ENCODE results near the gene BCCIP. TPM values are rescaled to one million over a fixed set of nuclear protein-coding genes. Genes with fewer than 3 reads are reported as not detected.

BCCIP gene
- 10 to 100 TPM; 56.4 to 60.6 TPM for total RNA-seq

- Mint-ChIP-seq H3K27me3 (no peaks in the 10 kb centered on the region), H3K4me1 (peaks cover 32% of the 10 kb centered on the region), H3K9me3 (no peaks in the 10 kb centered on the region), H3K36me3 (ENCODE audit: low read depth) (peaks cover 13% of the 10 kb centered on the region), H3K27ac (peak within 1 kb of the TSS; percentile 61), H3K4me3 (peak within 1 kb of the TSS; percentile 73)
- DNase-seq, result peak; percentile 93
- ChIA-PET POLR2A (no interaction called here), CTCF (no interaction called here)
Observed at GRCh38 chr10:125822878-125823662, at the start of gene BCCIP, which contains the start of gene UROS. TSS of gene BCCIP (plus strand) at chr10:125823546. CDS start at chr10:125823558, 12 bp downstream. TSS of gene UROS (minus strand) at chr10:125823258. CDS start at chr10:125816499, 6,759 bp downstream.

DNA sequence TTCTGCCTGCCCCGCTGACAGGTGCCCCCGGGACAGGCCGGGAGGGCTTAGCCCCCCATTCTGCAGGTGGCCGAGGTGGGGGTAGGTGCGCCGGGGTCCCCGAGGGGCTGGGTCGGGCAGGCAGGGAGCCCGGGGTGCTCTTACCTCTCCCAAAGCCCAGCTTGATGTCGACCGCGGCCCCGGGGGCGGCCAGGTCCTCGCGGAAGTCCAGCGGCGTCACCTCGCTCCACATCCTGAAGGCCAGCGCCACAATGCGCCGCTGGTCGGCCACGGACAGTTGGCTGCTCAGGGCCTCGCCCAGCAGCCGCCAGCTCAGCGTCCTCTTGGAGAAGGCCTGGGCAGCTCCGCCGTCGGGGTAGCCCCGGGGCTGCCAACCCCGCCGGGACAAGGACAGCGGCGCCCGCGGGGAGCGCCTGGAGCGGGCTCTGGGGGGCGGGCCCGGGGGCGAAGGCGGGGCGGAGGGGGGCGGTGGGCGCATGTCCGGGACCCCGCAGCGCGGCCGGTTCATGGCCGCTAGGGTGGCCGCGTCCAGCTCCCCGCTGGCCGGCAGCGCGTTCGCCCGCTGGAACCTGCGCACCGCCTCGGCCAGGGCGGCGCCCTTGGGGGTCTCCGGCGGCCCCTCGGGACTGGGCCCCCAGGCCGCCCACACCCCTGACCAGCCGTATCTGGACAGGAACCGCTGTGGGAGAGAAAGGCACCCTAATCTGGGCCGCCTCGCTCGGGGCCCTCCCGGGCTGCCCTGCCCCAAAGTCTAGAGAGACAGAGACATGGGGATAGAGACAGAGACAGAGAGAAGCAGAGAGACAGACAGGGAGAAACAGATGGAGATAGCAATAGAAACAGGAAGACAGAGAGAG lies 49.4 kb upstream of the BCCIP start:
- Mint-ChIP-seq H3K4me3 (no peak overlapping the region), H3K27ac (no peak overlapping the region), H3K36me3 (ENCODE audit: low read depth) (no peaks in the 10 kb centered on the region), H3K27me3 (peaks cover 5% of the 10 kb centered on the region), H3K4me1 (no peaks in the 10 kb centered on the region), H3K9me3 (no peaks in the 10 kb centered on the region)
- POLR2A ChIA-PET, result no interaction called here
- CTCF ChIA-PET, result no interaction called here
- no peak for DNase-seq

- H3K9me3 Mint-ChIP-seq, result no peaks in the 10 kb centered on the region
- peaks cover 5% of the 10 kb centered on the region for H3K27me3 Mint-ChIP-seq
- H3K4me1 Mint-ChIP-seq, result no peaks in the 10 kb centered on the region
- ChIA-PET POLR2A (no interaction called here), CTCF (no interaction called here)
- no peaks in the 10 kb centered on the region for H3K36me3 Mint-ChIP-seq (ENCODE audit: low read depth)
- no peak overlapping the region for H3K27ac Mint-ChIP-seq
- no peak overlapping the region for H3K4me3 Mint-ChIP-seq
- no peak for DNase-seq
Observed at GRCh38 chr10:125774581-125775191, 48.7 kb upstream of the BCCIP start.

DNA sequence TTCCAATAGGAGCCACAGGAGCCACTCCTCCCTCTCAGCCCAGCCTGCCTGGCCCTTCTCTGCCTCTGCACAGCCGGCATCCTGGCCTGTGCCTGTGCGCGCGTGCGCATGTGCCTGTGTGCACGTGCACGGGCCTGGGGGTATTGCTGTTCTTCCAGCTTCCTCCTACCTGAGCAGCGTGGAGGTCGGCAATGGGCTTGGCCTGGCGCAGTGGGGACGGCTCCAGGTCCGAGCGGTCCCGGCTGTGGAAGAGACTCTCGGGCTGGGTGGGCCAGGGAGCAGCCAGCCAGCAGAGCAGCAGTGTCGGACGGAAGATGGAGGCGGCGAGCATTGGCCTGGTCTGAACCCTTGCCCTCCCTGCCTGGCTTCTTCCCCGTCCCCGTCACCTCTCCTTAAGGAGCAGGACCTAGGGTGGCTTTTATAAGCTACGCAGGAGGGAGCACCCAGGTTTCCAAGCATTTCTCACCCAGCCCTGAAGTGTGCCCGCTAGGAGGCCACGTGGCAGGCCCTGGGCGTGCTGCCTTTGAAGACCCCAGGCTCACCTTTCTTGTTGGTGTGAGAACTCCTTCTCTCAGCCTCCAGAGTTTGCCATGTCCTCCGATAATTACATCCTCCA lies 47.7 kb upstream of the BCCIP start, which contains the start of gene MMP21:
Gene MMP21, minus strand, starts transcription at position 331 of the 616 bp plus-strand sequence. Its CDS starts 0 bp downstream, at position 331.
- H3K4me3 Mint-ChIP-seq, result no peak within 1 kb of the TSS
- H3K27ac Mint-ChIP-seq, result no peak within 1 kb of the TSS
- CTCF ChIA-PET, result no interaction called here
- no peaks in the 10 kb centered on the region for H3K4me1 Mint-ChIP-seq
- no peak for DNase-seq
- POLR2A ChIA-PET, result no interaction called here
- H3K27me3 Mint-ChIP-seq, result peaks cover 5% of the 10 kb centered on the region
- H3K36me3 Mint-ChIP-seq (ENCODE audit: low read depth), result no peaks in the 10 kb centered on the region
- no peaks in the 10 kb centered on the region for H3K9me3 Mint-ChIP-seq

DNA sequence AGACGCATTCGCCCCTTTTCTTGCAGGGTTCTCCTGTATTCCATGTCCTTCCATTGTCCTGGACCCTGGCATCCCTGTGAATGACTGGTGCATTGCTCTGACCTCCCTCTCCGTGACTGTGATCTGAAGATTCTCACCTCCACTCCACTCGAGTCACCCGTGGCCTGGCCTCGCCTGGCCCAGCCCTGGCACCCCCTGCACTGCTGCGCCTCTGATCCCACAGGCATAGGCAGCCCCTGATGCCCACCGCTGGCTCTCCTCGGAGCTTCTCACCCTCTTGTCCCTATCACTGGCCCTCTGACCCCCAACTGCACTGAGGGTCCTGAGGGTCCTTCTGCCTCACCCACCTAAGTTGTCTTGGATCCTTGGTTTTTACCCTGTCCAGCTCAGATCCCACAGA lies 45.5 kb upstream of the BCCIP start:
- Mint-ChIP-seq H3K27me3 (peaks cover 5% of the 10 kb centered on the region), H3K4me1 (no peaks in the 10 kb centered on the region), H3K27ac (no peak overlapping the region), H3K9me3 (no peaks in the 10 kb centered on the region), H3K36me3 (ENCODE audit: low read depth) (no peaks in the 10 kb centered on the region), H3K4me3 (no peak overlapping the region)
- POLR2A ChIA-PET, result no interaction called here
- CTCF ChIA-PET, result interaction anchor here (1.0 kb wide), 1 partner anchor 14 kb away, joined by 3 read pairs; no protein-coding TSS in a partner anchor
- no peak for DNase-seq

- Mint-ChIP-seq H3K4me3 (no peak overlapping the region), H3K27me3 (peaks cover 5% of the 10 kb centered on the region), H3K36me3 (ENCODE audit: low read depth) (no peaks in the 10 kb centered on the region), H3K27ac (no peak overlapping the region), H3K9me3 (no peaks in the 10 kb centered on the region), H3K4me1 (no peaks in the 10 kb centered on the region)
- DNase-seq, result no peak
- ChIA-PET CTCF (interaction anchor here (1.0 kb wide), 1 partner anchor 15 kb away, joined by 3 read pairs; no protein-coding TSS in a partner anchor), POLR2A (no interaction called here)
Observed at GRCh38 chr10:125778556-125778955, 44.8 kb upstream of the BCCIP start.

DNA sequence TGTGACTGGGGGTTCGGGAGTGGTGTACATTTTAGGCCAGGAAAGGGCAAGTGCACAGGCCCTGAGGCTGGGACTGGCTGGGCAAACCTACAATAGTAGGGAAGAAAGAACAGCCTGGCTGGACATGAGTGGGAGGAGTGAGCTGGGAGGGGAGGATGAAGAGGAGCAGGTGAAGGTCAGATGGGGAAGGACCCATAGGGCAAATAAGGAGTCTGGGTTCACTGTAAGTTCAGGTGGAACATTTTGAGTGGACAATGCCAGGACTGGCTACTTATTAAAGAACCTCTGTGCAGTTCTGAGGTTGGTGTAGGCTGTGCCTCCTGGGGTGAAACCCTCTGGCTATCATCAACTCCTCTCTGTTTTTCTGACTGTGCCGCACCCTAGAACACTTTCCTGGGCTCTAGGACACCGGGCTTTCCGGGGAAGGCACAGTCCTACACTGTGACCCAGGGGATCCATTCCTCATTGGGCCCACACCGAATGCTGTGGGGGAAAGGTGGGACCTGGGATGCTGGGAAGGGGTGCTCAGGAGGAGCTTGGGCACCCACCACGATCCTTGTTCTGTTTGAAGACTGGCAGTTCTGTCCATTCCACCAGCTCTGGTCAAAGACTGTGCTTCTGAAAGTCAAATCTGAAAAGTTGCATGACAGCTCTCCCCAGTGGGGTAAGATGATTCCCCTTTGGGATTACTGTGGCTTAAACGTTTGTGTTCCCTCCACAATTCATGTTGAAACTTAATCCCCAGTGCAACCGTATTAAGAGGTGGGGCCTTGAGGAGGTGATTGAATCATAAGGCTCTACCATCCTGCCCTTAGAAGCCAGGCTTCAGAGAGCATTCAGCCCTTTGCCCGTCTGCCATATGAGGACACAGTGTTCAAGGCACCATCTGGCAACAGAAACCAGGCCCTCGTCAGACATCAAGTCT lies 43.7 kb upstream of the BCCIP start:
- H3K27ac Mint-ChIP-seq, result no peak overlapping the region
- CTCF ChIA-PET, result interaction anchor here (0.6 kb wide), 1 partner anchor 88 kb away, joined by 3 read pairs; no protein-coding TSS in a partner anchor
- H3K4me1 Mint-ChIP-seq, result peaks cover 2% of the 10 kb centered on the region
- H3K36me3 Mint-ChIP-seq (ENCODE audit: low read depth), result no peaks in the 10 kb centered on the region
- H3K9me3 Mint-ChIP-seq, result no peaks in the 10 kb centered on the region
- no peak overlapping the region for H3K4me3 Mint-ChIP-seq
- DNase-seq, result no peak
- POLR2A ChIA-PET, result no interaction called here
- H3K27me3 Mint-ChIP-seq, result peaks cover 3% of the 10 kb centered on the region

GRCh38 chr10:125781374-125781773 lies 42.0 kb upstream of the BCCIP start:
- Mint-ChIP-seq H3K27ac (no peak overlapping the region), H3K4me1 (peaks cover 2% of the 10 kb centered on the region), H3K4me3 (no peak overlapping the region), H3K9me3 (no peaks in the 10 kb centered on the region), H3K27me3 (peaks cover 3% of the 10 kb centered on the region), H3K36me3 (ENCODE audit: low read depth) (no peaks in the 10 kb centered on the region)
- DNase-seq, result no peak
- POLR2A ChIA-PET, result no interaction called here
- CTCF ChIA-PET, result interaction anchor here (1.3 kb wide), 1 partner anchor 16 kb away, joined by 3 read pairs; no protein-coding TSS in a partner anchor

DNA sequence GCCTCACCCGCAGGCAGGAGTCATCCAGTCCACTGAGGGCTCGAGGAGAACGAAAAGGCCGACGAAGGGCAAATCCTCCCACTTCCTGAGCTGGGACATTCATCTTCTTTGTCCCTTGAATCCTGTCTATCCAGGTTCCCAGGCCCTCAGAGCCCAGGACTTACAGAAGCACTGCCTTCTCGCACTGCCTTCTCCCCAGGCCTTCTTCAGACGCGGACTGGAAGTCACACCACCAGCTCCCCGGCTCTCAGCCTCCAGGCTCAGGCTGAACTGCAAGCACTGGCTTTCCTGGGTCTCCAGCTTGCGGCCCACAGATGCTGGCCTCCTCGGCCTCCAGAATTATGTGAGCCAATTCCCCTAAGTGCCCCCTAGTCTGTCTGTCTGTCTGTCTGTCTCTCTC lies 41.3 kb upstream of the BCCIP start:
- ChIA-PET POLR2A (no interaction called here), CTCF (no interaction called here)
- no peak overlapping the region for H3K4me3 Mint-ChIP-seq
- H3K4me1 Mint-ChIP-seq, result peaks cover 6% of the 10 kb centered on the region
- DNase-seq, result no peak
- no peak overlapping the region for H3K27ac Mint-ChIP-seq
- no peaks in the 10 kb centered on the region for H3K9me3 Mint-ChIP-seq
- H3K27me3 Mint-ChIP-seq, result peaks cover 3% of the 10 kb centered on the region
- no peaks in the 10 kb centered on the region for H3K36me3 Mint-ChIP-seq (ENCODE audit: low read depth)

GRCh38 chr10:125782616-125783015 lies 40.7 kb upstream of the BCCIP start:
- H3K36me3 Mint-ChIP-seq (ENCODE audit: low read depth), result no peaks in the 10 kb centered on the region
- ChIA-PET POLR2A (no interaction called here), CTCF (no interaction called here)
- H3K27ac Mint-ChIP-seq, result peak overlapping the region; percentile 42
- H3K4me3 Mint-ChIP-seq, result no peak overlapping the region
- H3K9me3 Mint-ChIP-seq, result no peaks in the 10 kb centered on the region
- no peaks in the 10 kb centered on the region for H3K27me3 Mint-ChIP-seq
- no peak for DNase-seq
- peaks cover 8% of the 10 kb centered on the region for H3K4me1 Mint-ChIP-seq

- Mint-ChIP-seq H3K27me3 (no peaks in the 10 kb centered on the region), H3K4me1 (peaks cover 16% of the 10 kb centered on the region), H3K9me3 (no peaks in the 10 kb centered on the region), H3K27ac (no peak overlapping the region), H3K36me3 (ENCODE audit: low read depth) (peaks cover 3% of the 10 kb centered on the region), H3K4me3 (no peak overlapping the region)
- POLR2A ChIA-PET, result no interaction called here
- no peak for DNase-seq
- CTCF ChIA-PET, result no interaction called here
Observed at GRCh38 chr10:125783408-125783807, 39.9 kb upstream of the BCCIP start.

DNA sequence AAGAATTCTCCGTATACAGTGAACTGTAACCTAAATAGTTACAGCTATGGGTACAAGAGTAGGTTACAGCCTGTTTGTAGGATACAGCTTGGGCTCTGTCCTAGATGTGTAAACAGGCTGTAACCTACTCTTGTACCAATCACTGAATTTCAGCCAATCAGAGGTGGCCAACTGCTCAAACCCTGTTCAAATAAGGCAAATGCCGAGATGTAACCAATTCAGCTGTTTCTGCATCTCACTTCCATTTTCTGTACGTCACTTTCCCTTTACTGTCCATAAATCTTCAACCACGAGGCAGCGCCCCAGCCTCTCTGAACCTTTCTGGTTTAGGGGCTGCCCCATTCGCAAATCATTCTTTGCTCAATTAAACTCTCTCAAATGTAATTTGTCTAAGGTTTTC lies 39.4 kb upstream of the BCCIP start:
- ChIA-PET POLR2A (no interaction called here), CTCF (no interaction called here)
- Mint-ChIP-seq H3K9me3 (no peaks in the 10 kb centered on the region), H3K36me3 (ENCODE audit: low read depth) (peaks cover 3% of the 10 kb centered on the region), H3K4me3 (no peak overlapping the region), H3K4me1 (peaks cover 22% of the 10 kb centered on the region), H3K27me3 (no peaks in the 10 kb centered on the region), H3K27ac (peak overlapping the region; percentile 43)
- DNase-seq, result no peak

Data from activated CD4-positive, alpha-beta T cell treated with anti-CD3 and anti-CD28 coated beads, Interleukin-2, amount 10 ng/mL, durations not matched to agents 7 days and 5 days (primary cell).